ENCODE results near the gene ZNF846.

DNA sequence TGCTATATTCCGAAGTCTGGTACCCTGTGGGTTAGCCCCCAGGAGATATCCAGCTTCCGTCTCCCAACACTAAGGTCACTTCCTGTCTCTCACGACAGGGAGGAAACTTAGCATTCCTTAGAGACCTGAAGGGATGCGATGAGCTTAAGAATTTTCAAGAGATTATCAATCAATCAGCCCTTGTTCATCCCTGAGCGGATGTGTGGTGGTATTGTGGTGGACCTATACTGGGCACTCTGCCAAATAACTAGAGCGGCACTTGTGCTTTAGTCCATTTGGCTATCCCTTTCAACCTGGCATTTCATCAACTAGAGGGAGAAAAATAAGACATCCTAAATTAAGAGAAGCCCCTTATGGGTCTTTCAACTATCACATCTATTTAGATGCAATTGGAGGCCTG lies 62.7 kb downstream of the ZNF846 start:
- TF ChIP-seq POLR2A (IDR thresholded peaks at IDR 0.05) (no peak), CTCF (IDR thresholded peaks at IDR 0.05) (no peak)

Measured in right lobe of liver (tissue), 4 donors.